Neural cell (in vitro differentiated cells): Measurements from ENCODE around the gene MRPL9. TPM values are rescaled to one million over a fixed set of nuclear protein-coding genes. Genes with fewer than 3 reads are reported as not detected.
A peak's percentile ranks its signal among the peaks of the same experiment; 100 is the strongest.

Experiments
- H2AFZ ChIP-seq: fragments of 200-600, 300-800 bp; sonication (generic), shearing (Covaris generic); 2 replicates; pipeline ENCODE4 v1.6.0; 2014; ENCODE audit warnings: low read depth, mild to moderate bottlenecking, antibody characterized with exemption, low read length, moderate library complexity
- H3F3A ChIP-seq: fragments of 200-600 bp; shearing (Covaris generic); 2 replicates; pipeline ENCODE4 v1.6.1; 2016; ENCODE audit warnings: mild to moderate bottlenecking, moderate library complexity, mixed read lengths, antibody characterized with exemption, low read length; ENCODE audit not compliant: insufficient read depth, poor library complexity, severe bottlenecking
- H3K27ac ChIP-seq: fragments of 200-600, 300-800 bp; sonication (generic), shearing (Covaris generic); 2 replicates; pipeline ENCODE4 v1.5.1; 2014; ENCODE audit warnings: mild to moderate bottlenecking, low read length, moderate library complexity
- H3K27me3 ChIP-seq: fragments of 300-800, 200-600 bp; sonication (generic), shearing (Covaris generic); 2 replicates; pipeline ENCODE4 v1.6.0; 2014; ENCODE audit warnings: mild to moderate bottlenecking, low read depth, low read length, moderate library complexity; ENCODE audit not compliant: insufficient read depth
- H3K36me3 ChIP-seq: fragments of 300-800, 200-600 bp; sonication (generic), shearing (Covaris generic); 2 replicates; pipeline ENCODE4 v1.5.1; 2014; ENCODE audit warnings: mild to moderate bottlenecking, antibody characterized with exemption, low read length, moderate library complexity; ENCODE audit not compliant: insufficient read depth
- H3K4me2 ChIP-seq: fragments of 300-800, 200-600 bp; sonication (generic), shearing (Covaris generic); 2 replicates; pipeline ENCODE4 v1.6.0; 2014; ENCODE audit warnings: mild to moderate bottlenecking, low read length
- H3K4me3 ChIP-seq: fragments of 300-800, 200-600 bp; sonication (generic), shearing (Covaris generic); 2 replicates; pipeline ENCODE4 v1.5.1; 2014; ENCODE audit warnings: mild to moderate bottlenecking, low read length, moderate library complexity
- H3K79me2 ChIP-seq: fragments of 200-600 bp; shearing (Covaris generic); replicated peaks from 2 replicates; pipeline ENCODE4 v1.6.0; 2014; ENCODE audit warnings: mild to moderate bottlenecking, low read length, moderate library complexity; ENCODE audit not compliant: insufficient read depth
- H3K9ac ChIP-seq: fragments of 300-800, 200-600 bp; sonication (generic), shearing (Covaris generic); 2 replicates; pipeline ENCODE4 v1.6.1; 2016; ENCODE audit warnings: mild to moderate bottlenecking, low read length, mixed read lengths
- H3K9me2 ChIP-seq: fragments of 200-600 bp; shearing (Covaris generic); 2 replicates; pipeline ENCODE4 v1.6.1; 2016; ENCODE audit warnings: mild to moderate bottlenecking, low read length, mixed read lengths; ENCODE audit not compliant: insufficient read depth
- H3K9me3 ChIP-seq: fragments of 200-600, 300-800 bp; sonication (generic), shearing (Covaris generic); 2 replicates; pipeline ENCODE4 v1.6.1; 2016; ENCODE audit warnings: mild to moderate bottlenecking, mixed run types, low read length, moderate library complexity, mixed read lengths
- H4K20me1 ChIP-seq: fragments of 200-600 bp; shearing (Covaris generic); 2 replicates; pipeline ENCODE4 v1.6.1; 2016; ENCODE audit warnings: mild to moderate bottlenecking, mixed run types; ENCODE audit not compliant: insufficient read depth
- CTCF ChIP-seq: fragments of 450-650 bp; IDR thresholded peaks from 2 replicates; pipeline ENCODE4 v1.5.1; 2014; ENCODE audit warnings: antibody characterized with exemption, mild to moderate bottlenecking, moderate library complexity; ENCODE audit not compliant: poor library complexity, severe bottlenecking
- EP300 ChIP-seq: fragments of 450-650 bp; conservative IDR thresholded peaks from 2 replicates; pipeline ENCODE4 v1.6.1; 2014; ENCODE audit warnings: antibody characterized with exemption, mild to moderate bottlenecking, moderate library complexity; ENCODE audit not compliant: poor library complexity, severe bottlenecking
- EZH2 ChIP-seq: fragments of 200-600, 300-800 bp; shearing (Covaris generic), sonication (generic); IDR thresholded peaks from 2 replicates; pipeline ENCODE4 v1.6.1; 2014; ENCODE audit warnings: antibody characterized with exemption, low read length, borderline replicate concordance, mild to moderate bottlenecking; ENCODE audit not compliant: insufficient read depth, poor library complexity, severe bottlenecking
- MXI1 ChIP-seq: fragments of 450-650 bp; conservative IDR thresholded peaks from 2 replicates; pipeline ENCODE4 v1.6.1; 2014; ENCODE audit warnings: antibody characterized with exemption, mild to moderate bottlenecking; ENCODE audit not compliant: poor library complexity, severe bottlenecking
- POLR2AphosphoS5 ChIP-seq: IDR thresholded peaks from 2 replicates; pipeline ENCODE4 v1.6.1; 2012
- RAD21 ChIP-seq: fragments of 450-650 bp; conservative IDR thresholded peaks from 2 replicates; pipeline ENCODE4 v1.6.1; 2014; ENCODE audit warnings: antibody characterized with exemption, mild to moderate bottlenecking, moderate library complexity
- SMC3 ChIP-seq: fragments of 450-650 bp; conservative IDR thresholded peaks from 2 replicates; pipeline ENCODE4 v1.6.1; 2014; ENCODE audit warnings: antibody characterized with exemption, mild to moderate bottlenecking, moderate library complexity; ENCODE audit not compliant: poor library complexity
- polyA plus RNA-seq: library from polyadenylated mRNA; depleted of rRNA; stranded (reverse); fragments of >200 nt; gene quantifications from 2 replicates; pipeline ENCODE4 v1.2.3, GENCODE V29; 2014

Gene MRPL9
- polyA plus RNA-seq, 1 donor from 2014 or later, result 134 TPM

- TF ChIP-seq MXI1 (peak; percentile 18), RAD21 (no peak), CTCF (peak; percentile 2)
- H4K20me1 ChIP-seq, result no peaks in the 10 kb centered on the region
- H3F3A ChIP-seq, result no peaks in the 10 kb centered on the region
These were observed 41.3 kb downstream of the MRPL9 start for GRCh38 chr1:151721788-151722510.

GRCh38 chr1:151720974-151721787 lies 42.1 kb downstream of the MRPL9 start, which contains the start of gene RIIAD1:
TSS of gene RIIAD1 (plus strand) at chr1:151721522. CDS start at chr1:151721537, 15 bp downstream.
- Histone ChIP-seq H3K4me3 (peak within 1 kb of the TSS; percentile 81), H4K20me1 (no peaks in the 10 kb centered on the region), H3K9ac (peak within 1 kb of the TSS; percentile 77), H3F3A (no peaks in the 10 kb centered on the region), H3K4me2 (peak within 1 kb of the TSS; percentile 66), H2AFZ (peak within 1 kb of the TSS; percentile 66), H3K9me3 (no peaks in the 10 kb centered on the region), H3K27ac (peak within 1 kb of the TSS; percentile 45), H3K79me2 (peaks cover 9% of the 10 kb centered on the region), H3K27me3 (no peaks in the 10 kb centered on the region), H3K36me3 (no peaks in the 10 kb centered on the region), H3K9me2 (no peaks in the 10 kb centered on the region)
- TF ChIP-seq SMC3, result no peak
- TF ChIP-seq EZH2, result no peak
- peak; percentile 75 for TF ChIP-seq MXI1
- no peak for TF ChIP-seq EP300
- no peak for TF ChIP-seq POLR2AphosphoS5
- peak; percentile 26 for TF ChIP-seq CTCF
- TF ChIP-seq RAD21, result peak; percentile 25

More at GRCh38 chr1:151721788-151722510, 41.3 kb downstream of the MRPL9 start:
- H3K27ac ChIP-seq, result peak overlapping the region; percentile 42
- no peaks in the 10 kb centered on the region for H3K27me3 ChIP-seq
- no peaks in the 10 kb centered on the region for H3K9me3 ChIP-seq
- peak overlapping the region; percentile 77 for H3K9ac ChIP-seq
- H2AFZ ChIP-seq, result peak overlapping the region; percentile 66
- peaks cover 6% of the 10 kb centered on the region for H3K79me2 ChIP-seq
- no peaks in the 10 kb centered on the region for H3K36me3 ChIP-seq
- no peaks in the 10 kb centered on the region for H3K9me2 ChIP-seq
- peak overlapping the region; percentile 66 for H3K4me2 ChIP-seq
- peak overlapping the region; percentile 81 for H3K4me3 ChIP-seq
